Osteoblast (primary cell): Measurements from ENCODE around the gene CDKN1B. TPM values are rescaled to one million over a fixed set of nuclear protein-coding genes. Genes with fewer than 3 reads are reported as not detected.
A peak's percentile ranks its signal among the peaks of the same experiment; 100 is the strongest.

Source experiments
- DNase-seq: peaks from one replicate; pipeline ENCODE4 v3.0.0; 2011; ENCODE audit warnings: low spot score, mixed read lengths; ENCODE audit not compliant: insufficient read length; ENCODE audit errors: missing footprints
- H2AFZ ChIP-seq: 2 replicates; pipeline ENCODE4 v1.6.0; 2011; ENCODE audit warnings: mild to moderate bottlenecking, low read length
- H3K27ac ChIP-seq: 2 replicates; pipeline ENCODE4 v1.5.1; 2011; ENCODE audit warnings: mild to moderate bottlenecking, low read depth, low read length, moderate library complexity
- H3K27me3 ChIP-seq: 2 replicates; pipeline ENCODE4 v1.6.0; 2012; ENCODE audit warnings: mild to moderate bottlenecking, control low read depth, inconsistent platforms, low read length, moderate library complexity; ENCODE audit not compliant: insufficient read depth
- H3K36me3 ChIP-seq: 2 replicates; pipeline ENCODE4 v1.5.1; 2011; ENCODE audit warnings: mild to moderate bottlenecking, low read length, control low read depth, moderate library complexity; ENCODE audit not compliant: insufficient read depth
- H3K4me1 ChIP-seq: 2 replicates; pipeline ENCODE4 v1.5.1; 2011; ENCODE audit warnings: mild to moderate bottlenecking, low read length, control low read depth, moderate library complexity; ENCODE audit not compliant: insufficient read depth
- H3K4me2 ChIP-seq: 2 replicates; pipeline ENCODE4 v1.6.0; 2011; ENCODE audit warnings: mild to moderate bottlenecking, low read length; ENCODE audit not compliant: insufficient read depth
- H3K4me3 ChIP-seq: fragments of 200-600 bp; sonication (generic); 3 replicates; pipeline ENCODE4 v1.5.1; 2012; ENCODE audit warnings: mild to moderate bottlenecking, low read length, inconsistent platforms; ENCODE audit not compliant: insufficient read depth
- H3K79me2 ChIP-seq: 2 replicates; pipeline ENCODE4 v1.6.0; 2012; ENCODE audit warnings: mild to moderate bottlenecking, low read length, control low read depth, inconsistent platforms; ENCODE audit not compliant: insufficient read depth
- H3K9me3 ChIP-seq: 2 replicates; pipeline ENCODE4 v1.5.1; 2011; ENCODE audit warnings: low read depth, low read length, control low read depth
- H4K20me1 ChIP-seq: 2 replicates; pipeline ENCODE4 v1.6.0; 2012; ENCODE audit warnings: mild to moderate bottlenecking, low read length, control low read depth; ENCODE audit not compliant: insufficient read depth
- CTCF ChIP-seq: IDR thresholded peaks from 2 replicates; pipeline ENCODE4 v1.5.1; 2011; ENCODE audit warnings: mild to moderate bottlenecking, low read depth, low read length, moderate library complexity; ENCODE audit errors: extremely low read depth
- total RNA-seq: library from RNA; depleted of rRNA; stranded (reverse); fragments of >200 nt; gene quantifications from 2 replicates; pipeline ENCODE4 v1.2.3, GENCODE V29; 2012

Gene CDKN1B
- total RNA-seq, 1 donor = 52.8 TPM

GRCh38 chr12:12722435-12723148, 5.4 kb downstream of the CDKN1B start:
- H3K36me3 ChIP-seq = peaks cover 25% of the 10 kb centered on the region
- peaks cover 64% of the 10 kb centered on the region for H3K79me2 ChIP-seq
- H3K27ac ChIP-seq = peak overlapping the region; percentile 97
- H3K4me1 ChIP-seq = peaks cover 33% of the 10 kb centered on the region
- no peaks in the 10 kb centered on the region for H3K9me3 ChIP-seq
- H3K4me3 ChIP-seq = peak overlapping the region; percentile 81
- no peak for TF ChIP-seq CTCF
- no peak overlapping the region for H2AFZ ChIP-seq
- H3K4me2 ChIP-seq = peak overlapping the region; percentile 95
- no peak for DNase-seq
- H4K20me1 ChIP-seq = peaks cover 22% of the 10 kb centered on the region
- no peaks in the 10 kb centered on the region for H3K27me3 ChIP-seq

- H2AFZ ChIP-seq = no peak overlapping the region
- DNase-seq = no peak
Measured at GRCh38 chr12:12723149-12723680, 6.0 kb downstream of the CDKN1B start.

GRCh38 chr12:12723681-12724420, 6.7 kb downstream of the CDKN1B start:
- Histone ChIP-seq H3K4me3 (peak overlapping the region; percentile 81), H3K9me3 (no peaks in the 10 kb centered on the region), H3K27ac (peak overlapping the region; percentile 97), H2AFZ (peak overlapping the region; percentile 2), H3K79me2 (peaks cover 64% of the 10 kb centered on the region), H3K36me3 (peaks cover 27% of the 10 kb centered on the region), H3K4me1 (peaks cover 38% of the 10 kb centered on the region), H3K4me2 (peak overlapping the region; percentile 95), H3K27me3 (no peaks in the 10 kb centered on the region), H4K20me1 (peaks cover 9% of the 10 kb centered on the region)
- DNase-seq = peak; percentile 83
- no peak for TF ChIP-seq CTCF

More at GRCh38 chr12:12723149-12723680, 6.0 kb downstream of the CDKN1B start:
- peaks cover 16% of the 10 kb centered on the region for H4K20me1 ChIP-seq
- H3K27ac ChIP-seq = peak overlapping the region; percentile 97
- H3K4me1 ChIP-seq = peaks cover 38% of the 10 kb centered on the region
- H3K4me3 ChIP-seq = peak overlapping the region; percentile 81
- H3K9me3 ChIP-seq = no peaks in the 10 kb centered on the region
- peak overlapping the region; percentile 95 for H3K4me2 ChIP-seq
- peaks cover 30% of the 10 kb centered on the region for H3K36me3 ChIP-seq
- no peak for TF ChIP-seq CTCF
- no peaks in the 10 kb centered on the region for H3K27me3 ChIP-seq
- peaks cover 64% of the 10 kb centered on the region for H3K79me2 ChIP-seq
